Amygdala (tissue), 56 donors: ENCODE results near the gene SNAPC1.
"Not testable (repeated sequence)": the region's sequence is repeated elsewhere in the genome, so short reads cannot be mapped to it uniquely, and the experiment has no call there.

Source experiments
- DNase-seq, 56 donors: peaks; one replicate each; lab custom pipeline; 2025; lab: John Stamatoyannopoulos, UW

Gene SNAPC1

GRCh38 chr14:61749264-61749663 lies 13.0 kb upstream of the SNAPC1 start:
- DNase-seq: no peak

GRCh38 chr14:61749867-61750266 lies 12.4 kb upstream of the SNAPC1 start:
- no peak for DNase-seq

- DNase-seq: peak in 55 of 56 donors; percentile 2 to 73 (median 43)
These were observed 11.3 kb upstream of the SNAPC1 start for GRCh38 chr14:61750708-61751474.

GRCh38 chr14:61751475-61751989 lies 10.7 kb upstream of the SNAPC1 start:
- DNase-seq: no peak

GRCh38 chr14:61752626-61753025 lies 9.6 kb upstream of the SNAPC1 start:
- no peak for DNase-seq

GRCh38 chr14:61753631-61754030 lies 8.6 kb upstream of the SNAPC1 start:
- no peak for DNase-seq

- no peak for DNase-seq
These were observed 7.4 kb upstream of the SNAPC1 start for GRCh38 chr14:61754627-61755381.

- not testable (repeated sequence) for DNase-seq
These were observed 6.9 kb upstream of the SNAPC1 start for GRCh38 chr14:61755382-61755742.

- no peak for DNase-seq
These were observed 6.1 kb upstream of the SNAPC1 start for GRCh38 chr14:61756135-61756534.

- no peak for DNase-seq
These were observed 2.3 kb upstream of the SNAPC1 start for GRCh38 chr14:61759878-61760277.

GRCh38 chr14:61761557-61761956 lies 663 bp upstream of the SNAPC1 start:
- peak in 2 of 56 donors; percentile 27 to 48 for DNase-seq

GRCh38 chr14:61764342-61765122 lies 2.3 kb downstream of the SNAPC1 start:
- no peak for DNase-seq

- no peak for DNase-seq
These were observed 3.2 kb downstream of the SNAPC1 start for GRCh38 chr14:61765225-61765943.

GRCh38 chr14:61766151-61766550 lies 3.9 kb downstream of the SNAPC1 start:
- no peak for DNase-seq

- DNase-seq: no peak
These were observed 6.0 kb downstream of the SNAPC1 start for GRCh38 chr14:61768240-61768639.

- no peak for DNase-seq
These were observed 7.7 kb downstream of the SNAPC1 start for GRCh38 chr14:61769893-61770292.

- DNase-seq: no peak
These were observed 12.6 kb downstream of the SNAPC1 start for GRCh38 chr14:61774861-61775260.

GRCh38 chr14:61780125-61780524 lies 17.9 kb downstream of the SNAPC1 start:
- no peak for DNase-seq

- DNase-seq: no peak
These were observed 35.1 kb downstream of the SNAPC1 start for GRCh38 chr14:61797309-61797708.

GRCh38 chr14:61802010-61802568 lies 39.9 kb downstream of the SNAPC1 start:
- no peak for DNase-seq
